ENCODE measurements around the gene SP100.
"Not testable (repeated sequence)": the region's sequence is repeated elsewhere in the genome, so short reads cannot be mapped to it uniquely, and the experiment has no call there.

The SP100 gene

DNA sequence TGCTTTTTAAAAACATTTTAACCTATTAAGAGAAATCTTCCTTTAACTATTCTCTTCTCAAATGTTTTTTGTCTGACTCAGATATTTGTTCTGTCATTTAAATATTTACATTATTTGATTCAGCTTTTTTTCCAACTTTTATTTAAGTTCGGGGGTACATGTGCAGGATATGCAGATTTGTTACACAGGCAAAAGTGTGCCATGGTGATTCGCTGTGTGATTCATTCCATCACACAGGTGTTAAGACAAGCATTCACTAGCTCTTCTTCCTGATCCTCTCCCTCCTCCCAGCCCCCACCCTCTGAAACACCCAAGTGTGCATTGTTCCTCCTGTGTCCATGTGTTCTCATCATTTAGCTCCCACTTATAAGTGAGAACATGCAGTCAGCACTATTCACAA, 19.4 kb downstream of the SP100 start:
- TF ChIP-seq, protein P1, sequence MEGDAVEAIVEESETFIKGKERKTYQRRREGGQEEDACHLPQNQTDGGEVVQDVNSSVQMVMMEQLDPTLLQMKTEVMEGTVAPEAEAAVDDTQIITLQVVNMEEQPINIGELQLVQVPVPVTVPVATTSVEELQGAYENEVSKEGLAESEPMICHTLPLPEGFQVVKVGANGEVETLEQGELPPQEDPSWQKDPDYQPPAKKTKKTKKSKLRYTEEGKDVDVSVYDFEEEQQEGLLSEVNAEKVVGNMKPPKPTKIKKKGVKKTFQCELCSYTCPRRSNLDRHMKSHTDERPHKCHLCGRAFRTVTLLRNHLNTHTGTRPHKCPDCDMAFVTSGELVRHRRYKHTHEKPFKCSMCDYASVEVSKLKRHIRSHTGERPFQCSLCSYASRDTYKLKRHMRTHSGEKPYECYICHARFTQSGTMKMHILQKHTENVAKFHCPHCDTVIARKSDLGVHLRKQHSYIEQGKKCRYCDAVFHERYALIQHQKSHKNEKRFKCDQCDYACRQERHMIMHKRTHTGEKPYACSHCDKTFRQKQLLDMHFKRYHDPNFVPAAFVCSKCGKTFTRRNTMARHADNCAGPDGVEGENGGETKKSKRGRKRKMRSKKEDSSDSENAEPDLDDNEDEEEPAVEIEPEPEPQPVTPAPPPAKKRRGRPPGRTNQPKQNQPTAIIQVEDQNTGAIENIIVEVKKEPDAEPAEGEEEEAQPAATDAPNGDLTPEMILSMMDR (IDR thresholded peaks at IDR 0.05; ENCODE audit: insufficient read depth, missing control alignments), result no peak
- FAIRE-seq (no peak), DNase-seq (ENCODE audit: insufficient read length, low spot score) (no peak)

DNA sequence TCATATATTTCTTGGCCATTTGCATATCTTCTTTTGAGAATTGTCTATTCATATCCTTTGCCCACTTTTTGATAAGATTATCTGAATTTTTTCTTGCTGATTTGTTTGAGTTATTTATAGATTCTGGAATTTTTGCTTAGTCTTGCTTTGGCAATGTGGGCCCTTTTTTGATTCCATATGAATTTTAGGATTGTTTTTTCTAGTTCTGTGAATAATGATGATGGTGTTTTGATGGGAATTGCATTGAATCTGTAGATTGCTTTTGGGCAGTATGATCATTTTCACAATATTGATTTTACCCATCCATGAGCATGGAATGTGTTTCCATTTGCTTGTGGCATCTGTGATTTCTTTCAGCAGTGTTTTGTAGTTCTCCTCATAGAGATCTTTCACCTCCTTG, 23.1 kb downstream of the SP100 start:
- FAIRE-seq; DNase-seq (ENCODE audit: insufficient read length, low spot score): not testable (repeated sequence)

DNA sequence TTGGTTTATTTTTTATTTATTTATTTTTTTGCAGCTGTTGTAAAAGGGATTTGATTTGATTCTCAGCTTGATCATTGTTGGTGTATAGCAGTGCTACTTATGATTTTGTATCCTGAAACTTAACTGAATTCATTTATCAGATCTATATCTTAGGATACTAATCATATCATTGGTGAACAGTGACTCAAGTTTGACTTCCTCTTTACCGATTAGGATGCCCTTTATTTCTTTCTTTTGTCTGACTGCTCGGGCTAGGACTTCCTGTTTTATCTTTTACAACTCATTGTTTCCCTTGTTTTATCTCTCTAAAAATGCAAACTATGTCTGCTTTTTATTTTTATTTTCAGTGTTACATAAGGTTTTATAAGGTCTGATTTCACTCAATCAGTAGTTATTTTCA, 23.6 kb downstream of the SP100 start:
- no peak for FAIRE-seq
- TF ChIP-seq, protein P1 (IDR thresholded peaks at IDR 0.05; ENCODE audit: insufficient read depth, missing control alignments), result no peak
- DNase-seq (ENCODE audit: insufficient read length, low spot score), result no peak

DNA sequence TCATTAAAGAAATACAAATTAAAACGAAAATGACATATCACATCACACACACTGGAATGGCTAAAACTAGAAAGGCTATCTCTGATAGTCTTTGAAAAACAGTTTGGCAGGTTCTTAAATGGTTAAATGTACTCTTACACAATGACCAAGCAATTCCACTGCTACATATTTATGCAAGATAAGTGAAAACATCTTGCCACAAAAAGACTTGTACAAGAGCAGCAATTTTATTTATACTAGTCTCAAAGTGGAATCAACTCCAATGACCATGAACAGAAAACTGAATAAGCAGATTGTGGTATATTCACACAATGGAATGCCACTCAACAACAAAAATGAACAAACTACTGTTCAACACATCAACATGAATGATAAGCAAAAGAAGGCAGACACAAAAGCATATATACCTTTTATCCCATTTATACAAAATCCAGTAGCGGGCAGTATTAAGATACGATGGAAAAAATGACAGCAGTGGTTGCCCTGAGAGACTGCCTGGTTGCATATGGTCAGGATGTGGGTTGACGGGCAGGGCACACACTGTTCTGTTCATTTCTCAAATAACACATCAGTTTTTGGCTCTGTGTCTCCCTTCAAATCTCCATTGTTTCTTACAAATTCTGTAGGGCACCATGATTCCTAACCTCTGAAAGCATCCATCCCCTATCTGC, 25.4 kb downstream of the SP100 start:
- FAIRE-seq (no peak), DNase-seq (ENCODE audit: insufficient read length, low spot score) (no peak)
- TF ChIP-seq, protein P1 (IDR thresholded peaks at IDR 0.05; ENCODE audit: insufficient read depth, missing control alignments), result no peak

DNA sequence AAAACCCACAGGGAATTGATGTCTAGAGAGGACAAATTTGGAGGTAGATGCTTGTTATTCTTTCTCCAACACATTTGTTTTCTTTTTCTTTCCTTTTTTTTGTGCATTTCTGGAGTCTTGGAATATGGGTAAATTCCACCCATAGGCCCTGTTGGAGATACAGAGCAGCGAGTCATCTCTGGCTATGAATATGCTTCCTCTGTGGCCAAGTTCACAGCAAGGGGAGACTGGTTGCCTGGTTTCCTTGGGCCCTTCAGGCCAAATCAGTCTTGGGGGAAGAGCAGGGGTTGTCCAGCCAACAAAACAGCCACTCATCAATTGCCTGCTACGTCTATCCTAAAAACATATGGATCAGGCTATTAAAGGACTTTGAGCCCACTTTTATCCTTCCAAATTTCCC, 27.5 kb downstream of the SP100 start:
- DNase-seq (ENCODE audit: insufficient read length, low spot score) (no peak), FAIRE-seq (no peak)
- TF ChIP-seq, protein P1 (IDR thresholded peaks at IDR 0.05; ENCODE audit: insufficient read depth, missing control alignments), result no peak

DNA sequence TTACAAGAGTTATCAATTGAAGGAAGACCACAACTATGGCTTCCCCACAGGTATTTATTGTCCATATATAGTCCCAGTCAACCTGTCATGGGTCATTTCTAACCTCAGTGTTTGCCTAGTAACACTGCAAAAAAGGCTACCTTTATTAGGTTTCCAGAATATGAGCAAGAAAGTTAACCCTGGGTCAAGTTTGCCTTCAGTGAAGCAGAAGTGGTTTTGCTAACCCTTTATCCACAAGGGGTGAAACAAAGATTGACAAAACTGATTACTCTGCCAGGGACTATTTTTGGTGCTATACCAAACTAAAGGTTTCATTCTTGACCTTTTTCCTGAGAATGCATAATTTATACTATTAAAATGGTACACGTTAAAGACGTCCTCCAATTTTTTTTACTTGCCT, 28.8 kb downstream of the SP100 start:
- TF ChIP-seq, protein P1 (IDR thresholded peaks at IDR 0.05; ENCODE audit: insufficient read depth, missing control alignments), result no peak
- no peak for DNase-seq (ENCODE audit: insufficient read length, low spot score)
- no peak for FAIRE-seq

DNA sequence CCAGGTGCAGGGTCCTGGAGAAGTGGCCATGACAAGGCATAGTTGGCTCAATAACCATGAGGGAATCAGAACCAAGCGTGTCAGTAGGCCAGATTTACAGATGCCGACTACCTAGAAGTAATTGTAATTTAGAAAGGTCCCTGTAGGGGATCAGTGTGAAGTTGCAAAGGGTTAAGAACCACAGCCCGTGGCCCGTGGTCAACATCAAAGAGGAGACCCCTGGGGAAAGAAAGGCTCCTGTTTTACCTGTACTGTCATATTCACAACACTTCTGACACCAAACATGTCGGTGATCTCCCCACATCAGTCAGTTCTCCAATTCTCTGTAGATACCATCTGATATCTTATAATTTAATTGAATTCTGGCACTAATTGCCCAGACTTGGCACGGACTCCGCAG, 31.0 kb downstream of the SP100 start:
- DNase-seq (ENCODE audit: insufficient read length, low spot score) (no peak), FAIRE-seq (no peak)

More for the DNA sequence above, 31.0 kb downstream of the SP100 start:
- TF ChIP-seq, protein P1 (IDR thresholded peaks at IDR 0.05; ENCODE audit: insufficient read depth, missing control alignments), result no peak
